H1 (cell line): ENCODE data around the gene SCOC. TPM values are rescaled to one million over a fixed set of nuclear protein-coding genes. Genes with fewer than 3 reads are reported as not detected.

ENCODE experiments used
- CTCF ChIA-PET: fragments of 300-600 bp; sonication (Branson Sonifier 250); formaldehyde crosslinking; loops from one replicate; lab custom pipeline; 2021; ENCODE audit not compliant: partially characterized antibody; lab: Charles Lee
- POLR2A ChIA-PET: fragments of 300-600 bp; sonication (Branson Sonifier 250); formaldehyde crosslinking; loops from one replicate; lab custom pipeline; 2021; ENCODE audit warnings: inconsistent platforms; ENCODE audit not compliant: partially characterized antibody; lab: Charles Lee
- DNase-seq, 2 experiments: peaks; one replicate each; pipeline versions ENCODE4 v3.0.0 to v3.0.0-alpha.2; 2010 to 2022; ENCODE audit warnings: low spot score in 2 of 2, low read depth in 1 of 2, mixed read lengths in 1 of 2
- FAIRE-seq: peaks from 2 replicates; lab custom pipeline; 2011; peaks lifted over from hg19 to GRCh38; lab: Jason Lieb, UNC
- H2AFZ ChIP-seq: 2 replicates; pipeline ENCODE4 v1.8.1; 2012; ENCODE audit warnings: low read length, inconsistent platforms
- H2AK5ac ChIP-seq: 2 replicates; pipeline ENCODE4 v1.6.1; 2013; ENCODE audit warnings: low read depth, low read length
- H2BK120ac ChIP-seq: replicated peaks from 2 replicates; pipeline ENCODE3; 2013; ENCODE audit warnings: low read depth, low read length, inconsistent platforms
- H2BK12ac ChIP-seq: 2 replicates; pipeline ENCODE4 v1.6.1; 2013; ENCODE audit warnings: low read depth, low read length
- H2BK15ac ChIP-seq: 2 replicates; pipeline ENCODE4 v1.6.1; 2013; ENCODE audit warnings: low read length
- H2BK20ac ChIP-seq: 2 replicates; pipeline ENCODE4 v1.6.1; 2013; ENCODE audit warnings: low read length
- H2BK5ac ChIP-seq: 2 replicates; pipeline ENCODE4 v1.6.1; 2013; ENCODE audit warnings: low read depth, low read length
- H3K14ac ChIP-seq: 2 replicates; pipeline ENCODE4 v1.6.1; 2013; ENCODE audit warnings: inconsistent platforms; ENCODE audit not compliant: insufficient read length
- H3K18ac ChIP-seq: 2 replicates; pipeline ENCODE4 v1.6.1; 2013; ENCODE audit warnings: low read length; ENCODE audit errors: extremely low read depth
- H3K23ac ChIP-seq: 2 replicates; pipeline ENCODE4 v1.6.1; 2013; ENCODE audit warnings: inconsistent platforms; ENCODE audit not compliant: insufficient read length
- H3K23me2 ChIP-seq: 2 replicates; pipeline ENCODE4 v1.6.1; 2013; ENCODE audit warnings: low read depth, low read length
- H3K27ac ChIP-seq: 2 replicates; pipeline ENCODE4 v1.6.1; 2011; ENCODE audit warnings: low read depth, low read length, inconsistent platforms
- H3K27me3 ChIP-seq, 4 experiments: replicated peaks in 1 of 4; 1 replicate in 1 of 4; 2 replicates in 3 of 4; pipeline versions ENCODE4 v1.6.1 to v1.8.1; 2011 to 2013; ENCODE audit warnings: low read length in 3 of 4, mild to moderate bottlenecking in 3 of 4, inconsistent platforms in 2 of 4, mixed read lengths in 2 of 4, moderate library complexity in 1 of 4; ENCODE audit not compliant: control insufficient read depth in 3 of 4, insufficient read depth in 3 of 4; ENCODE audit errors: extremely low read depth in 1 of 4
- H3K36me3 ChIP-seq, 4 experiments: 2 replicates each; pipeline versions ENCODE4 v1.6.1 to v1.8.1; 2011 to 2013; ENCODE audit warnings: mild to moderate bottlenecking in 4 of 4, low read length in 3 of 4, moderate library complexity in 2 of 4, control low read depth in 1 of 4, inconsistent platforms in 1 of 4; ENCODE audit not compliant: insufficient read depth in 4 of 4, control insufficient read depth in 2 of 4
- H3K4ac ChIP-seq: replicated peaks from 2 replicates; pipeline ENCODE3; 2013; ENCODE audit warnings: low read length, low read depth, mixed read lengths, inconsistent platforms; ENCODE audit not compliant: insufficient read length
- H3K4me1 ChIP-seq, 4 experiments: replicated peaks in 1 of 4; 1 replicate in 1 of 4; 2 replicates in 3 of 4; pipeline versions ENCODE4 v1.6.1 to v1.8.1; 2011 to 2013; ENCODE audit warnings: low read length in 3 of 4, inconsistent platforms in 2 of 4, mixed read lengths in 1 of 4; ENCODE audit not compliant: insufficient read depth in 4 of 4, control insufficient read depth in 3 of 4
- H3K4me2 ChIP-seq, 2 experiments: 2 replicates each; pipeline versions ENCODE4 v1.6.1 to v1.8.1; 2011 to 2013; ENCODE audit warnings: low read depth in 2 of 2, low read length in 2 of 2, control low read depth in 1 of 2, inconsistent platforms in 1 of 2, mild to moderate bottlenecking in 1 of 2; ENCODE audit not compliant: insufficient read depth in 1 of 2
- H3K4me3 ChIP-seq, 4 experiments: fragments of 200-600, 300-600 bp in 1 of 4; sonication (generic), shearing (Covaris generic), sonication (Bioruptor Twin) in 1 of 4; 2 replicates each; pipeline versions ENCODE4 v1.5.1 to v1.8.1; 2011 to 2016; ENCODE audit warnings: low read length in 4 of 4, low read depth in 3 of 4, control low read depth in 2 of 4, inconsistent platforms in 2 of 4, mild to moderate bottlenecking in 2 of 4, mixed read lengths in 1 of 4, moderate library complexity in 1 of 4; ENCODE audit not compliant: insufficient read depth in 2 of 4; ENCODE audit errors: extremely low read depth in 1 of 4
- H3K56ac ChIP-seq: replicated peaks from 2 replicates; pipeline ENCODE3; 2013; ENCODE audit warnings: low read depth, mild to moderate bottlenecking, mixed read lengths, low read length, inconsistent platforms; ENCODE audit not compliant: insufficient read length
- H3K79me1 ChIP-seq: 2 replicates; pipeline ENCODE4 v1.6.1; 2013; ENCODE audit warnings: low read depth, low read length, control low read depth
- H3K79me2 ChIP-seq, 2 experiments: 2 replicates each; pipeline versions ENCODE4 v1.6.1 to v1.8.1; 2012 to 2013; ENCODE audit warnings: low read length in 2 of 2, mild to moderate bottlenecking in 2 of 2, inconsistent platforms in 1 of 2; ENCODE audit not compliant: insufficient read depth in 2 of 2, control insufficient read depth in 1 of 2
- H3K9ac ChIP-seq, 4 experiments: replicated peaks in 1 of 4; 1 replicate in 1 of 4; 2 replicates in 3 of 4; pipeline versions ENCODE4 v1.6.1 to v1.8.1; 2011 to 2013; ENCODE audit warnings: low read depth in 3 of 4, low read length in 3 of 4, control low read depth in 2 of 4, mild to moderate bottlenecking in 2 of 4, moderate library complexity in 2 of 4, inconsistent platforms in 1 of 4; ENCODE audit errors: extremely low read depth in 1 of 4
- H3K9me3 ChIP-seq, 2 experiments: 2 replicates each; pipeline versions ENCODE4 v1.6.1 to v1.8.1; 2012 to 2013; ENCODE audit warnings: mild to moderate bottlenecking in 2 of 2, moderate library complexity in 2 of 2, control low read depth in 1 of 2, inconsistent platforms in 1 of 2, low read depth in 1 of 2, low read length in 1 of 2, mixed read lengths in 1 of 2; ENCODE audit not compliant: insufficient read depth in 2 of 2
- H4K20me1 ChIP-seq, 2 experiments: replicated peaks in 1 of 2; 2 replicates each; pipeline versions ENCODE3 to v1.8.1; 2011 to 2013; ENCODE audit warnings: inconsistent platforms in 2 of 2, low read length in 2 of 2, mild to moderate bottlenecking in 1 of 2; ENCODE audit not compliant: insufficient read depth in 2 of 2, control insufficient read depth in 1 of 2
- H4K5ac ChIP-seq: 2 replicates; pipeline ENCODE4 v1.6.1; 2013; ENCODE audit warnings: low read length, low read depth, mixed read lengths, inconsistent platforms; ENCODE audit not compliant: insufficient read length
- H4K8ac ChIP-seq: 2 replicates; pipeline ENCODE4 v1.8.0; 2013; ENCODE audit warnings: mild to moderate bottlenecking, moderate library complexity, low read length, inconsistent platforms; ENCODE audit not compliant: insufficient read depth; ENCODE audit errors: extremely low read depth
- H4K91ac ChIP-seq: replicated peaks from 2 replicates; pipeline ENCODE3; 2013; ENCODE audit warnings: low read length, mixed read lengths, inconsistent platforms; ENCODE audit not compliant: insufficient read length
- CTCF ChIP-seq, 3 experiments: IDR thresholded peaks; 1 replicate in 2 of 3; 2 replicates in 1 of 3; pipeline versions ENCODE4 v1.5.1 to v1.6.1; 2011; ENCODE audit warnings: low read length in 3 of 3, mild to moderate bottlenecking in 3 of 3, inconsistent platforms in 2 of 3, low read depth in 1 of 3, moderate library complexity in 1 of 3; ENCODE audit not compliant: insufficient read depth in 1 of 3; ENCODE audit errors: control extremely low read depth in 1 of 3
- EGR1 ChIP-seq: IDR thresholded peaks from 2 replicates; pipeline ENCODE4 v1.6.1; 2011; ENCODE audit warnings: low read depth, low read length, borderline replicate concordance
- EP300 ChIP-seq, 2 experiments: IDR thresholded peaks; 1 replicate in 1 of 2; 2 replicates in 1 of 2; pipeline ENCODE4 v1.6.1; 2011 to 2012; ENCODE audit warnings: low read depth in 2 of 2, low read length in 2 of 2, mild to moderate bottlenecking in 2 of 2, borderline replicate concordance in 1 of 2, inconsistent platforms in 1 of 2, moderate library complexity in 1 of 2
- EZH2 ChIP-seq: fragments of 200-600 bp; sonication (generic); IDR thresholded peaks from 2 replicates; pipeline ENCODE4 v1.7.1; 2012; ENCODE audit warnings: low read depth, mild to moderate bottlenecking, moderate library complexity, low read length, inconsistent platforms; ENCODE audit not compliant: severe bottlenecking
- FOSL1 ChIP-seq: IDR thresholded peaks from 2 replicates; pipeline ENCODE4 v1.6.1; 2011; ENCODE audit warnings: mild to moderate bottlenecking, low read depth, low read length, moderate library complexity; ENCODE audit not compliant: insufficient read depth
- PHF8 ChIP-seq: fragments of 200-600 bp; sonication (generic); conservative IDR thresholded peaks from 2 replicates; pipeline ENCODE4 v1.7.1; 2012; ENCODE audit warnings: low read depth, mild to moderate bottlenecking, inconsistent platforms, low read length, moderate library complexity
- RAD21 ChIP-seq, 2 experiments: IDR thresholded peaks in 1 of 2; conservative IDR thresholded peaks in 1 of 2; 2 replicates each; pipeline ENCODE4 v1.6.1; 2011; ENCODE audit warnings: low read depth in 2 of 2, low read length in 2 of 2, improper control_type of control experiment in 1 of 2, inconsistent platforms in 1 of 2, mild to moderate bottlenecking in 1 of 2, moderate library complexity in 1 of 2
- SIRT6 ChIP-seq: IDR thresholded peaks from one replicate; pipeline ENCODE4 v1.7.1; 2012; ENCODE audit warnings: low read length, inconsistent platforms
- WGBS, 2 experiments: shearing (Covaris generic) in 1 of 2; methylation state at CpG; one replicate each; pipeline versions ENCODE4 v1.1.6 to v1.1.7; 2013 to 2015; ENCODE audit warnings: low lambda C conversion rate in 2 of 2, mixed read lengths in 2 of 2, inconsistent platforms in 1 of 2, low coverage in 1 of 2, missing lambda C conversion rate in 1 of 2; ENCODE audit not compliant: insufficient replicate concordance in 2 of 2, insufficient coverage in 1 of 2, insufficient read length in 1 of 2; ENCODE audit errors: extremely low coverage in 1 of 2, missing lambda C conversion rate in 1 of 2; 5-methylcytosine and 5-hydroxymethylcytosine counted together
- polyA plus RNA-seq, 7 experiments: library from polyadenylated mRNA; depleted of rRNA in 3 of 7; stranded (reverse) in 5 of 7; unstranded in 2 of 7; fragments of >200 nt in 5 of 7; fragments of 200-250 nt in 2 of 7; gene quantifications; 1 replicate in 5 of 7; 2 replicates in 1 of 7; 4 replicates in 1 of 7; pipeline versions ENCODE4 v1.2.1 to v1.2.3, GENCODE V29; 2011 to 2013; ENCODE audit warnings: missing spikeins in 2 of 7, mixed read lengths in 2 of 7
- total RNA-seq: library from RNA; stranded (reverse); fragmentation: NEBNext Ultra II Directional; extraction: Animal tissue kit (Norgen Biotek cat#: 25700); gene quantifications from 2 replicates; pipeline ENCODE4 v1.2.1, GENCODE V29; 2021
- TF ChIP-seq, protein P1 (sequence below): IDR thresholded peaks from 2 replicates; pipeline ENCODE4 v1.6.1; 2012; ENCODE audit warnings: inconsistent platforms

The SCOC gene
- total and polyA plus RNA-seq, 2 of the 8 experiments (the other 6 are each of a cell fraction or from before 2014, with no cell fraction given) = 12.1 to 33.4 TPM

DNA sequence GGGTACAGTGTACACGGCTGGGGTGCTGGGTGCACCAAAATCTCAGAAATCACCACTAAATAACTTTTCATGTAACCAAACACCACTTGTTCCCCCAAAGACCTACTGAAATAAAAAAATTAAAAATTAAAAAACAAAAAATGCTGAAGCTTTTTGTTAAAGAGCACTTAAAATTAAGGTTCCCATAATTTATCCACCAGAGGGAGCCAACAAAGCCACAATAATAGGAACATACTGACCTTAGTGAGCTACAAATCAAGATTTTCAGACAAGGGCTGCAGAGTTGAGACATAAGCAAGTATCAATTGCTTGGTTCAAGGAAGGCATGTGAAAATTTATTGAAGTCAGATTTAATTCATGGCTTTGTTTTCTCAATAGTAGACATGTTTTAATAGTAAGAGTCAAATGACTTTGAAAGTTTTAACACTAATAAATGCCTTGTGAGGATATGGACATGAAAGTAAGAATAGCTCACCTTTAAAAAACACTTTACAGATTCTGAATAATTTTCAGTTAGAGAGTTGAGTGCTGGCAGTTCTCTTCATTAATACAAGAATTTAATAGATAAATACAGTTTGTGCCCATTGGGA is 43.0 kb upstream of the SCOC start:
- no peak overlapping the region for H3K23ac ChIP-seq
- H2BK120ac ChIP-seq = no peak overlapping the region
- H3K4ac ChIP-seq = no peak overlapping the region
- no peak overlapping the region for H2AK5ac ChIP-seq
- DNase-seq (no peak), FAIRE-seq (no peak)
- no peak overlapping the region for H3K9ac ChIP-seq
- no peak overlapping the region for H4K91ac ChIP-seq
- WGBS, 2 experiments = 80% methylated on average over 1 of the region's 1 CpG; no CpG with 5 or more reads in 1 of the 2 experiments
- TF ChIP-seq CTCF (IDR thresholded peaks at IDR 0.05; ENCODE audit: control extremely low read depth in 1 of 3, insufficient read depth in 1 of 3, low read depth in 1 of 3, low read length in 3 of 3) = peak in 2 of 3 experiments; percentile 32 to 36; a peak in 2 of 4 replicates
- no peak for TF ChIP-seq EZH2
- TF ChIP-seq EGR1 = no peak
- no peak for TF ChIP-seq SIRT6
- TF ChIP-seq PHF8 = no peak
- TF ChIP-seq, protein P1, sequence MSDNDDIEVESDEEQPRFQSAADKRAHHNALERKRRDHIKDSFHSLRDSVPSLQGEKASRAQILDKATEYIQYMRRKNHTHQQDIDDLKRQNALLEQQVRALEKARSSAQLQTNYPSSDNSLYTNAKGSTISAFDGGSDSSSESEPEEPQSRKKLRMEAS = no peak
- TF ChIP-seq RAD21 (IDR thresholded peaks at IDR 0.05 in 1 of 2, conservative IDR thresholded peaks at IDR 0.05 in 1 of 2; ENCODE audit: low read depth in 2 of 2, low read length in 2 of 2) = peak; percentile 39 to 44; a peak in 3 of 4 replicates
- TF ChIP-seq FOSL1 = no peak
- no peak for TF ChIP-seq EP300 (IDR thresholded peaks at IDR 0.05; ENCODE audit: borderline replicate concordance in 1 of 2, low read depth in 2 of 2, low read length in 2 of 2)
- H3K27me3 ChIP-seq = no peaks in the 10 kb centered on the region
- no peak overlapping the region for H3K56ac ChIP-seq
- H3K36me3 ChIP-seq = no peaks in the 10 kb centered on the region
- no peaks in the 10 kb centered on the region for H3K23me2 ChIP-seq
- H2AFZ ChIP-seq = no peak overlapping the region
- H3K18ac ChIP-seq = no peak overlapping the region
- H2BK15ac ChIP-seq = no peak overlapping the region
- POLR2A ChIA-PET = no interaction called here
- no peak overlapping the region for H2BK5ac ChIP-seq
- H3K79me2 ChIP-seq = no peaks in the 10 kb centered on the region
- no peaks in the 10 kb centered on the region for H3K79me1 ChIP-seq
- CTCF ChIA-PET = interaction anchor here (0.7 to 6.1 kb wide), 43 partner anchors 8 to 713 kb away, joined by 3 to 40 read pairs (median 3); no protein-coding TSS in a partner anchor
- H4K5ac ChIP-seq = no peak overlapping the region
- no peaks in the 10 kb centered on the region for H3K9me3 ChIP-seq
- no peak overlapping the region for H3K27ac ChIP-seq
- H2BK12ac ChIP-seq = no peak overlapping the region
- H3K14ac ChIP-seq = no peak overlapping the region
- H3K4me1 ChIP-seq = no peaks in the 10 kb centered on the region
- H3K4me3 ChIP-seq = no peak overlapping the region
- no peak overlapping the region for H2BK20ac ChIP-seq
- no peak overlapping the region for H3K4me2 ChIP-seq
- no peak overlapping the region for H4K8ac ChIP-seq
- H4K20me1 ChIP-seq = no peaks in the 10 kb centered on the region
